ENCODE data around the gene MYOT.
"Not testable (repeated sequence)": the region's sequence is repeated elsewhere in the genome, so short reads cannot be mapped to it uniquely, and the experiment has no call there.

Gene MYOT

GRCh38 chr5:137833463-137833862 is 34.2 kb upstream of the MYOT start:
- peak overlapping the region; percentile 27 for H3K27ac ChIP-seq (ENCODE audit: low read depth, low read length)

GRCh38 chr5:137834498-137835049 is 33.1 kb upstream of the MYOT start:
- Histone ChIP-seq H3K36me3 (ENCODE audit: insufficient read depth, low read length) (no peaks in the 10 kb centered on the region), H3K9ac (ENCODE audit: low read depth, low read length) (no peak overlapping the region), H3K4me1 (ENCODE audit: insufficient read depth, low read length) (peaks cover 32% of the 10 kb centered on the region), H3K9me3 (ENCODE audit: insufficient read depth, low read depth, low read length) (no peaks in the 10 kb centered on the region), H3K4me3 (ENCODE audit: low read length) (no peak overlapping the region), H3K27me3 (ENCODE audit: insufficient read depth, low read length) (no peaks in the 10 kb centered on the region), H3K27ac (ENCODE audit: low read depth, low read length) (no peak overlapping the region)
- WGBS: 71% methylated on average over 4 of the region's 4 CpGs

More at GRCh38 chr5:137833463-137833862, 34.2 kb upstream of the MYOT start:
- Histone ChIP-seq H3K4me1 (ENCODE audit: insufficient read depth, low read length) (peaks cover 32% of the 10 kb centered on the region), H3K27me3 (ENCODE audit: insufficient read depth, low read length) (no peaks in the 10 kb centered on the region), H3K9me3 (ENCODE audit: insufficient read depth, low read depth, low read length) (no peaks in the 10 kb centered on the region), H3K4me3 (ENCODE audit: low read length) (no peak overlapping the region), H3K9ac (ENCODE audit: low read depth, low read length) (no peak overlapping the region), H3K36me3 (ENCODE audit: insufficient read depth, low read length) (no peaks in the 10 kb centered on the region)
- 90% methylated on average over 1 of the region's 1 CpG for WGBS

DNA sequence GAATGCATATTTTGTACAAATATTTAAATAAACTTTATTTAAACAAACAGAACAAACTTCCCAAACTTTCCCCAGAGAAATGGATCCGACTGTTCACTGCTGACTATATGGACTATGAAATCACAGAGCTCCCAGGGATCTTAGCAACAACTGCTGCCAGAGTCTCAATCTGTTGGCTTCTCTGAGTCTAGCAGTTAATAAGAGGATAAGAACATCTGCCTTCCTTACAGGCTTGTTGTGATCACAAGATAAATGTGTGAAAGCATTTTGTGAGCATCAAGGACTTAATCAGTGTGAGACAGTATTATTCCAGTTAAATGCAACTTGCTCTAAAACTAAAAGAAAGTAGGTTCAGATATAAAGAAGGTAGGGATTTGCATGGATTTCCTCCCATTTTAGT is 31.4 kb upstream of the MYOT start:
- Histone ChIP-seq H3K27ac (ENCODE audit: low read depth, low read length) (no peak overlapping the region), H3K4me3 (ENCODE audit: low read length) (no peak overlapping the region), H3K4me1 (ENCODE audit: insufficient read depth, low read length) (peaks cover 32% of the 10 kb centered on the region), H3K9ac (ENCODE audit: low read depth, low read length) (no peak overlapping the region), H3K36me3 (ENCODE audit: insufficient read depth, low read length) (no peaks in the 10 kb centered on the region), H3K9me3 (ENCODE audit: insufficient read depth, low read depth, low read length) (no peaks in the 10 kb centered on the region), H3K27me3 (ENCODE audit: insufficient read depth, low read length) (no peaks in the 10 kb centered on the region)
- 89% methylated on average over 1 of the region's 1 CpG for WGBS

DNA sequence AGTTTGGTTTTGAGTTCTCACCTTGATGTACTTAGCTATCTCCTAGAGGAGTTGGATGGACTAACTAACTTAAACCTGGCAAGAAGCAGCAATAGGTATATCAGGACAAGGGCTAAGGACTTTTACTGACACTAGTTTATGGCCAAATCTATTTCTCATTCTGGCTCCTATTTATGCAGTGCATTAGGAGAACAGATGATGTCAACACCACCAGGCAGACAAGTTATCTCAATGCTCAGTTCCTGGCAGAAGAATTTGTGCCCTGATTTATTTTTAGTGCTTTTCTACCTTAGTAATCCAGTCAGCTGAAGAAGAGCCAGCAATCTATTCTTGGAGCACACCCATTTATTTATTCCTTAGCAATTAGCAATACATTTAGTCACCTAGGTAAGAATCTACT is 30.7 kb upstream of the MYOT start:
- Histone ChIP-seq H3K9ac (ENCODE audit: low read depth, low read length) (no peak overlapping the region), H3K4me3 (ENCODE audit: low read length) (no peak overlapping the region), H3K27ac (ENCODE audit: low read depth, low read length) (no peak overlapping the region), H3K9me3 (ENCODE audit: insufficient read depth, low read depth, low read length) (no peaks in the 10 kb centered on the region), H3K36me3 (ENCODE audit: insufficient read depth, low read length) (no peaks in the 10 kb centered on the region), H3K27me3 (ENCODE audit: insufficient read depth, low read length) (no peaks in the 10 kb centered on the region), H3K4me1 (ENCODE audit: insufficient read depth, low read length) (peaks cover 32% of the 10 kb centered on the region)

GRCh38 chr5:137837491-137838394 is 29.9 kb upstream of the MYOT start:
- no peaks in the 10 kb centered on the region for H3K9me3 ChIP-seq (ENCODE audit: insufficient read depth, low read depth, low read length)
- WGBS: 100% methylated on average over 1 of the region's 2 CpGs
- no peaks in the 10 kb centered on the region for H3K27me3 ChIP-seq (ENCODE audit: insufficient read depth, low read length)
- peaks cover 31% of the 10 kb centered on the region for H3K4me1 ChIP-seq (ENCODE audit: insufficient read depth, low read length)
- H3K27ac ChIP-seq (ENCODE audit: low read depth, low read length): no peak overlapping the region
- H3K4me3 ChIP-seq (ENCODE audit: low read length): no peak overlapping the region
- H3K9ac ChIP-seq (ENCODE audit: low read depth, low read length): no peak overlapping the region
- no peaks in the 10 kb centered on the region for H3K36me3 ChIP-seq (ENCODE audit: insufficient read depth, low read length)

- no peak overlapping the region for H3K27ac ChIP-seq (ENCODE audit: low read depth, low read length)
- no peak overlapping the region for H3K4me3 ChIP-seq (ENCODE audit: low read length)
- no peaks in the 10 kb centered on the region for H3K27me3 ChIP-seq (ENCODE audit: insufficient read depth, low read length)
- no peaks in the 10 kb centered on the region for H3K36me3 ChIP-seq (ENCODE audit: insufficient read depth, low read length)
- H3K9me3 ChIP-seq (ENCODE audit: insufficient read depth, low read depth, low read length): no peaks in the 10 kb centered on the region
- no peak overlapping the region for H3K9ac ChIP-seq (ENCODE audit: low read depth, low read length)
- peaks cover 18% of the 10 kb centered on the region for H3K4me1 ChIP-seq (ENCODE audit: insufficient read depth, low read length)
Observed at GRCh38 chr5:137838976-137839375, 28.7 kb upstream of the MYOT start.

- Histone ChIP-seq H3K4me3 (ENCODE audit: low read length) (no peak overlapping the region), H3K9me3 (ENCODE audit: insufficient read depth, low read depth, low read length) (no peaks in the 10 kb centered on the region), H3K27ac (ENCODE audit: low read depth, low read length) (no peak overlapping the region), H3K27me3 (ENCODE audit: insufficient read depth, low read length) (no peaks in the 10 kb centered on the region), H3K9ac (ENCODE audit: low read depth, low read length) (no peak overlapping the region), H3K36me3 (ENCODE audit: insufficient read depth, low read length) (no peaks in the 10 kb centered on the region), H3K4me1 (ENCODE audit: insufficient read depth, low read length) (peaks cover 1% of the 10 kb centered on the region; the same call in 1 of the 2 replicates)
- 98% methylated on average over 5 of the region's 5 CpGs for WGBS
Observed at GRCh38 chr5:137842296-137842695, 25.4 kb upstream of the MYOT start.

DNA sequence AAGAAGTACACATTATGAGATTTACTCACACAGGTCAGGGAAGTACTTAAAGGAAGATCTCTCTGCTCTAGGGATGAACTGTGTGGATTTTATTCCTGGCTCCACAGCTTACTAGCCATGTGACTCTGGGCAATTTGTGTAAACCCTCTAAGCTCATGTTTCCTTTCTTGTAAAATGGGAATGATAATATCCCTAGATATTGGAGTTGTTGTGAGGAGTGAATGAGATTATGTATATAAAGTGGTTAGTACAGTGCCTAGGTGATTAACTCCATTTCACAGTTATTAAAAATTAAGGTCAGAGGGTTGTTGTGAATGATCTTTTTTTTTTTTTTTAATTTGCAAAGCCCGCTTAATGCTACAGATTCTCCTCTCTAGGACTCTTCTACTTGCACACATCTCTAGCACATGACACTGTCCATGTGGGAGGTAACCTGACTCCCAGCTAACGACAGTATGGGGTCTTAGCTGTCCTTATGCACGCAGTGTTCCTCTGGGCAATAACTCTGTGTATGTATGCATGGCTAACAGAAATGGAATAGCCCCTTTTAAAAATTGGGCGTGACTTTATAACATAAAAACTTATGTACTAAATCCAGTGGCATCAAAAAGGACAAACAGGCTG is 23.9 kb upstream of the MYOT start:
- Histone ChIP-seq H3K4me1 (ENCODE audit: insufficient read depth, low read length) (no peaks in the 10 kb centered on the region), H3K27me3 (ENCODE audit: insufficient read depth, low read length) (no peaks in the 10 kb centered on the region), H3K4me3 (ENCODE audit: low read length) (no peak overlapping the region), H3K27ac (ENCODE audit: low read depth, low read length) (no peak overlapping the region), H3K9ac (ENCODE audit: low read depth, low read length) (no peak overlapping the region), H3K36me3 (ENCODE audit: insufficient read depth, low read length) (no peaks in the 10 kb centered on the region), H3K9me3 (ENCODE audit: insufficient read depth, low read depth, low read length) (no peaks in the 10 kb centered on the region)
- WGBS: 92% methylated on average over 4 of the region's 4 CpGs

- Histone ChIP-seq H3K36me3 (ENCODE audit: insufficient read depth, low read length) (no peaks in the 10 kb centered on the region), H3K4me1 (ENCODE audit: insufficient read depth, low read length) (no peaks in the 10 kb centered on the region), H3K27me3 (ENCODE audit: insufficient read depth, low read length) (no peaks in the 10 kb centered on the region), H3K4me3 (ENCODE audit: low read length) (no peak overlapping the region), H3K9ac (ENCODE audit: low read depth, low read length) (no peak overlapping the region), H3K27ac (ENCODE audit: low read depth, low read length) (no peak overlapping the region), H3K9me3 (ENCODE audit: insufficient read depth, low read depth, low read length) (no peaks in the 10 kb centered on the region)
Observed at GRCh38 chr5:137845472-137845871, 22.2 kb upstream of the MYOT start.

GRCh38 chr5:137847687-137848086 is 20.0 kb upstream of the MYOT start:
- H3K27me3 ChIP-seq (ENCODE audit: insufficient read depth, low read length): no peaks in the 10 kb centered on the region
- no peak overlapping the region for H3K4me3 ChIP-seq (ENCODE audit: low read length)
- WGBS: 92% methylated on average over 6 of the region's 6 CpGs
- no peak overlapping the region for H3K27ac ChIP-seq (ENCODE audit: low read depth, low read length)
- no peaks in the 10 kb centered on the region for H3K4me1 ChIP-seq (ENCODE audit: insufficient read depth, low read length)
- no peak overlapping the region for H3K9ac ChIP-seq (ENCODE audit: low read depth, low read length)
- no peaks in the 10 kb centered on the region for H3K36me3 ChIP-seq (ENCODE audit: insufficient read depth, low read length)
- no peaks in the 10 kb centered on the region for H3K9me3 ChIP-seq (ENCODE audit: insufficient read depth, low read depth, low read length)

DNA sequence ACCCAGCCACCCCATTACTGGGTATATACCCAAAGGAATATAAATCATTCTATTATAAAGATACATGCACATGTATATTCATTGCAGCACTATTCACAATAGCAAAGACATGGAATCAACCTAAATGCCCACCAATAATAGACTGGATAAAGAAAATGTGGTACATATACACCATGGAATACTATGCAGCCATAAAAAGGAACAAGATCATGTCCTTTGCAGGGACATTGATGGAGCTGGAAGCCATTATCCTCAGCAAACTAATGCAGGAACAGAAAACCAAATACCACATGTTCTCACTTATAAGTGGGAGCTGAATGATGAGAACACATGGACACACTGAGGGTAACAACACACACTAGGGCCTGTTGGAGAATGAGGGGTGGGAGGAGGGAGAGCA is 14.5 kb upstream of the MYOT start:
- H3K9me3 ChIP-seq (ENCODE audit: insufficient read depth, low read depth, low read length); H3K27ac ChIP-seq (ENCODE audit: low read depth, low read length); H3K9ac ChIP-seq (ENCODE audit: low read depth, low read length); H3K36me3 ChIP-seq (ENCODE audit: insufficient read depth, low read length); H3K4me1 ChIP-seq (ENCODE audit: insufficient read depth, low read length); H3K27me3 ChIP-seq (ENCODE audit: insufficient read depth, low read length); H3K4me3 ChIP-seq (ENCODE audit: low read length): not testable (repeated sequence)
